WTC11 (cell line): ENCODE data around the gene LPP. TPM values are rescaled to one million over a fixed set of nuclear protein-coding genes. Genes with fewer than 3 reads are reported as not detected.

ENCODE experiments used
- ATAC-seq: fragments of 200-7000 bp; cut with Tn5 transposase; 2 replicates; pipeline ENCODE4 v1.10.0; 2021; ENCODE audit warnings: mild to moderate bottlenecking, moderate library complexity
- CTCF ChIA-PET: fragments of 300-600 bp; sonication (Branson Sonifier 250); formaldehyde crosslinking; loops from one replicate; lab custom pipeline; 2021; ENCODE audit warnings: antibody characterized with exemption; lab: Charles Lee
- POLR2A ChIA-PET: fragments of 350-600 bp; sonication (Branson Sonifier 250); formaldehyde crosslinking; loops from one replicate; lab custom pipeline; 2021; ENCODE audit warnings: antibody characterized with exemption; lab: Charles Lee
- DNase-seq: peaks from one replicate; pipeline ENCODE4 v3.0.0; 2021; ENCODE audit warnings: low spot score
- H3K27ac Mint-ChIP-seq: 2 replicates; pipeline ENCODE4 v1.8.0; 2021; ENCODE audit warnings: mixed read lengths
- H3K27me3 Mint-ChIP-seq: 2 replicates; pipeline ENCODE4 v1.8.0; 2021; ENCODE audit warnings: low read depth, mild to moderate bottlenecking, moderate library complexity, mixed read lengths
- H3K36me3 Mint-ChIP-seq: 2 replicates; pipeline ENCODE4 v1.8.0; 2021; ENCODE audit warnings: mixed read lengths
- H3K4me1 Mint-ChIP-seq: 2 replicates; pipeline ENCODE4 v1.8.0; 2022; ENCODE audit warnings: mixed read lengths
- H3K4me3 Mint-ChIP-seq: 2 replicates; pipeline ENCODE4 v1.8.0; 2021; ENCODE audit warnings: mild to moderate bottlenecking, moderate library complexity, mixed read lengths
- H3K9me3 Mint-ChIP-seq: 2 replicates; pipeline ENCODE4 v1.8.0; 2021; ENCODE audit warnings: mixed read lengths
- ARID4B ChIP-seq: sonication (generic); formaldehyde crosslinking; IDR thresholded peaks from 2 replicates; pipeline ENCODE4 v1.8.0; 2023; ENCODE audit warnings: missing genetic modification reagents, mild to moderate bottlenecking, borderline replicate concordance
- CREM ChIP-seq: sonication (generic); formaldehyde crosslinking; IDR thresholded peaks from 2 replicates; pipeline ENCODE4 v1.8.1; 2022; ENCODE audit warnings: mild to moderate bottlenecking, missing genetic modification reagents, moderate library complexity
- E2F5 ChIP-seq: sonication (generic); formaldehyde crosslinking; IDR thresholded peaks from 2 replicates; pipeline ENCODE4 v1.8.1; 2022; ENCODE audit warnings: mild to moderate bottlenecking, moderate library complexity, missing genetic modification reagents
- ERG ChIP-seq: fragments of 250-450 bp; sonication (Bioruptor Pico); IDR thresholded peaks from 2 replicates; pipeline ENCODE4 v1.8.0; 2021; ENCODE audit warnings: mild to moderate bottlenecking
- ESRRA ChIP-seq: sonication (generic); formaldehyde crosslinking; IDR thresholded peaks from 2 replicates; pipeline ENCODE4 v1.8.1; 2022; ENCODE audit warnings: mild to moderate bottlenecking, missing genetic modification reagents, borderline replicate concordance
- MAX ChIP-seq: sonication (generic); formaldehyde crosslinking; IDR thresholded peaks from 2 replicates; pipeline ENCODE4 v1.8.0; 2022; ENCODE audit warnings: mild to moderate bottlenecking, missing genetic modification reagents
- MYBL2 ChIP-seq: sonication (generic); formaldehyde crosslinking; IDR thresholded peaks from 2 replicates; pipeline ENCODE4 v1.8.1; 2023; ENCODE audit warnings: mild to moderate bottlenecking, moderate library complexity, missing genetic modification reagents
- PRRX2 ChIP-seq: fragments of 250-450 bp; sonication (Bioruptor Pico); IDR thresholded peaks from 2 replicates; pipeline ENCODE4 v1.8.0; 2021; ENCODE audit warnings: mild to moderate bottlenecking
- ZNF532 ChIP-seq: fragments of 250-450 bp; sonication (Bioruptor Pico); IDR thresholded peaks from 2 replicates; pipeline ENCODE4 v1.9.0; 2021; ENCODE audit warnings: mild to moderate bottlenecking, borderline replicate concordance
- total RNA-seq: library from RNA; stranded (reverse); gene quantifications from 3 replicates; pipeline ENCODE4 v1.2.3, GENCODE V29; 2021
- TF ChIP-seq, protein P1 (sequence below): sonication (generic); formaldehyde crosslinking; IDR thresholded peaks from 2 replicates; pipeline ENCODE4 v1.8.1; 2023; ENCODE audit warnings: mild to moderate bottlenecking, missing genetic modification reagents
- TF ChIP-seq, protein P2 (sequence below): fragments of 200-600 bp; IDR thresholded peaks from 2 replicates; pipeline ENCODE4 v1.8.0; 2022; ENCODE audit warnings: antibody characterized with exemption

Gene LPP
- total RNA-seq, 1 experiment from 2014 or later = 49.6 TPM

- TF ChIP-seq ZNF532 (CRISPR knock-in tag) = no peak
- TF ChIP-seq ESRRA (CRISPR knock-in tag) = no peak
- no peak for TF ChIP-seq E2F5 (CRISPR knock-in tag)
- no peak for TF ChIP-seq PRRX2 (CRISPR knock-in tag)
- no peak for TF ChIP-seq ERG
- TF ChIP-seq, protein P1, sequence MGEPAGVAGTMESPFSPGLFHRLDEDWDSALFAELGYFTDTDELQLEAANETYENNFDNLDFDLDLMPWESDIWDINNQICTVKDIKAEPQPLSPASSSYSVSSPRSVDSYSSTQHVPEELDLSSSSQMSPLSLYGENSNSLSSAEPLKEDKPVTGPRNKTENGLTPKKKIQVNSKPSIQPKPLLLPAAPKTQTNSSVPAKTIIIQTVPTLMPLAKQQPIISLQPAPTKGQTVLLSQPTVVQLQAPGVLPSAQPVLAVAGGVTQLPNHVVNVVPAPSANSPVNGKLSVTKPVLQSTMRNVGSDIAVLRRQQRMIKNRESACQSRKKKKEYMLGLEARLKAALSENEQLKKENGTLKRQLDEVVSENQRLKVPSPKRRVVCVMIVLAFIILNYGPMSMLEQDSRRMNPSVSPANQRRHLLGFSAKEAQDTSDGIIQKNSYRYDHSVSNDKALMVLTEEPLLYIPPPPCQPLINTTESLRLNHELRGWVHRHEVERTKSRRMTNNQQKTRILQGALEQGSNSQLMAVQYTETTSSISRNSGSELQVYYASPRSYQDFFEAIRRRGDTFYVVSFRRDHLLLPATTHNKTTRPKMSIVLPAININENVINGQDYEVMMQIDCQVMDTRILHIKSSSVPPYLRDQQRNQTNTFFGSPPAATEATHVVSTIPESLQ = no peak
- TF ChIP-seq, protein P2, sequence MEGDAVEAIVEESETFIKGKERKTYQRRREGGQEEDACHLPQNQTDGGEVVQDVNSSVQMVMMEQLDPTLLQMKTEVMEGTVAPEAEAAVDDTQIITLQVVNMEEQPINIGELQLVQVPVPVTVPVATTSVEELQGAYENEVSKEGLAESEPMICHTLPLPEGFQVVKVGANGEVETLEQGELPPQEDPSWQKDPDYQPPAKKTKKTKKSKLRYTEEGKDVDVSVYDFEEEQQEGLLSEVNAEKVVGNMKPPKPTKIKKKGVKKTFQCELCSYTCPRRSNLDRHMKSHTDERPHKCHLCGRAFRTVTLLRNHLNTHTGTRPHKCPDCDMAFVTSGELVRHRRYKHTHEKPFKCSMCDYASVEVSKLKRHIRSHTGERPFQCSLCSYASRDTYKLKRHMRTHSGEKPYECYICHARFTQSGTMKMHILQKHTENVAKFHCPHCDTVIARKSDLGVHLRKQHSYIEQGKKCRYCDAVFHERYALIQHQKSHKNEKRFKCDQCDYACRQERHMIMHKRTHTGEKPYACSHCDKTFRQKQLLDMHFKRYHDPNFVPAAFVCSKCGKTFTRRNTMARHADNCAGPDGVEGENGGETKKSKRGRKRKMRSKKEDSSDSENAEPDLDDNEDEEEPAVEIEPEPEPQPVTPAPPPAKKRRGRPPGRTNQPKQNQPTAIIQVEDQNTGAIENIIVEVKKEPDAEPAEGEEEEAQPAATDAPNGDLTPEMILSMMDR = no peak
These were observed 670.6 kb downstream of the LPP start (continued) for GRCh38 chr3:188824566-188824965.

GRCh38 chr3:188825901-188826300 lies 671.9 kb downstream of the LPP start:
- Mint-ChIP-seq H3K4me3 (no peak overlapping the region), H3K4me1 (no peaks in the 10 kb centered on the region), H3K27ac (no peak overlapping the region), H3K27me3 (no peaks in the 10 kb centered on the region), H3K9me3 (no peaks in the 10 kb centered on the region), H3K36me3 (no peaks in the 10 kb centered on the region)
- ATAC-seq (no peak), DNase-seq (no peak)
- TF ChIP-seq ARID4B (no peak), MAX (CRISPR knock-in tag) (no peak), CREM (CRISPR knock-in tag) (no peak), MYBL2 (no peak)
- POLR2A ChIA-PET = no interaction called here
- CTCF ChIA-PET = no interaction called here
